ENCODE data around the gene NOL3.
A peak's percentile ranks its signal among the peaks of the same experiment; 100 is the strongest.

The NOL3 gene

DNA sequence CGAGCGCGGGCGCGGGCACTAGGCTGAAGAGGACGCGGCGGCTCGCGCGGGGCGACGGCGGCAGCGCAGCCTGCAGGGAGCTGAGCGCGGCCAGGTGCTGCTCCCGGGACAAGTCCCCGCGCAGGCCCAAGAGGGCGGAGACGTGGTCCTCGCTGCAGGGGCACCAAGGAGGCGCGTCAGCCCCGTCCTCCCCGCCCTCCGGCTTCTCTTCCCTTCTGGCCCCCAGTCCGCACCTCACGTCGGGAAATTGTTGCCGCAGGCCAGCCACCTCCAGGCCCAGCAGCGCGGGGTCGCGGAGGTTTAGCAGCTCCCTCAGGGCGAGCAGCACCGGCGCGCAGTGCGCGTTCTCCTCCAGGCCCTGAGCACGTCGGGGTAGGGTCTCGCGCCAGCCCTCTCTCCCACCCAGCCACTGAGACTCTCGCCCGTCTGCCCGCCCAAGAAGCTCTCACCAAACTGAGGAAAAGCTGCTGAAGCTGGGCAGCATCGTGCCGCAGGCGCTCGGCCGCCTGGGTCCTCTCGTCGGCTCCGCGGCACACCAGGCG, 14.2 kb downstream of the NOL3 start:
- DNase-seq (ENCODE audit: extremely low read depth, low read depth): no peak
- peak overlapping the region; percentile 45 for H3K4me3 ChIP-seq (replicated peaks; ENCODE audit: low read depth, low read length)
- TF ChIP-seq, protein P1, sequence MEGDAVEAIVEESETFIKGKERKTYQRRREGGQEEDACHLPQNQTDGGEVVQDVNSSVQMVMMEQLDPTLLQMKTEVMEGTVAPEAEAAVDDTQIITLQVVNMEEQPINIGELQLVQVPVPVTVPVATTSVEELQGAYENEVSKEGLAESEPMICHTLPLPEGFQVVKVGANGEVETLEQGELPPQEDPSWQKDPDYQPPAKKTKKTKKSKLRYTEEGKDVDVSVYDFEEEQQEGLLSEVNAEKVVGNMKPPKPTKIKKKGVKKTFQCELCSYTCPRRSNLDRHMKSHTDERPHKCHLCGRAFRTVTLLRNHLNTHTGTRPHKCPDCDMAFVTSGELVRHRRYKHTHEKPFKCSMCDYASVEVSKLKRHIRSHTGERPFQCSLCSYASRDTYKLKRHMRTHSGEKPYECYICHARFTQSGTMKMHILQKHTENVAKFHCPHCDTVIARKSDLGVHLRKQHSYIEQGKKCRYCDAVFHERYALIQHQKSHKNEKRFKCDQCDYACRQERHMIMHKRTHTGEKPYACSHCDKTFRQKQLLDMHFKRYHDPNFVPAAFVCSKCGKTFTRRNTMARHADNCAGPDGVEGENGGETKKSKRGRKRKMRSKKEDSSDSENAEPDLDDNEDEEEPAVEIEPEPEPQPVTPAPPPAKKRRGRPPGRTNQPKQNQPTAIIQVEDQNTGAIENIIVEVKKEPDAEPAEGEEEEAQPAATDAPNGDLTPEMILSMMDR (IDR thresholded peaks at IDR 0.05; ENCODE audit: low read depth, low read length, missing control alignments): no peak

DNA sequence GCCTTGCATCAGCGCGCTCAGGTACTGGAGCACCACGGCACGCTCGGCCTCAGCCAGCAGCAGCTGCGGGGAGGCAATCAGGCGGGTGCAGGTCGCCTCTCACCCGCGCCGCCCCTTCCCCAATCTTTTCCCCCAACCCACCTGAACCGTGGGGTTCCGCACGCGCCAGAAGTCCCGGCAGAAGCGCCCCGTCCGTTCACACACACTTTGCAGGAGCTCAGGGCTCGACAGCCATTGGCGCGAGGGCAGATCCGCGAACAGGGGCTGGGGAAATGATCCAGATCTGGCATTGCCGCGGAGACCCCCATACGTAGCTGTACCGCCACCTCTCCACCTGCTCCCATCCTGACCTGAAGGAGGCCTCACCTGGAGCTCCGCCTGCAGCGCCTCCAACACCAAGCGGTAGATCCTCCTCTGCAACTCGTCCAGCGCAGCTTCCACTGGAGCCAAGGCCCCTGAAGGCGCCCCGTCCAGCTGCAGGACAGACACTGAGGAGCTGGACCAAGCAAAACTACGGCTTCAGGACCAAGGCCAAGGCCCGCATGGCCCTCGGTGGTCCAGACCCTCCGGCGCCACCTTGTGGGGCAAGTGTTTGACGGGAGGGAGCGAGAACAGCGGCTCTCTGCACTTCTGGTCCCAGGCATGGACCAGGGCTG, 14.8 kb downstream of the NOL3 start:
- peak; percentile 71 for DNase-seq (ENCODE audit: extremely low read depth, low read depth)
- no peak overlapping the region for H3K4me3 ChIP-seq (replicated peaks; ENCODE audit: low read depth, low read length)
- TF ChIP-seq, protein P1 (IDR thresholded peaks at IDR 0.05; ENCODE audit: low read depth, low read length, missing control alignments): peak; percentile 76

DNA sequence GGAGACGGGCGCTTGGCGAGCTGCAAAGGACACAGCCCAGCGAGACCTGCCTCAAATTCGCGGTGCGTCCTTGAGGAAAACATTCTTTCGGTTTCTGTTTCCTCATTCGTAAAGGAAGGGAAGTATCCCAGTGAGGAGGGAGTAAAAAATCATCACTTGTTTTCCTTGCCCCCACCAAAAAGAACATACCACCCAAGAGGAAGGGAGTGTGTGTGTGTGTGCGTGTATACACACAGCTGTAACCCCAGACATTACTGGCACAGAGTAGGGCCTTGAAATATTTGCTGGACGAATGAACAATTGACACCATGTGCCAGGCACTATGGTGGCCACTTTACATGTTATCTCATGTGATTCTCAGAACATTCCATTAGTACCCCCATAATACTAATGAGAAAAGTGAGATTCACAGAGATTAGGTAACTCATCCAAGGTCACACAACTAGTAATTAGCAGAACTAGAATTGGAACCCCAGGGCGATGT, 15.4 kb downstream of the NOL3 start:
- H3K4me3 ChIP-seq (replicated peaks; ENCODE audit: low read depth, low read length): no peak overlapping the region
- TF ChIP-seq, protein P1 (IDR thresholded peaks at IDR 0.05; ENCODE audit: low read depth, low read length, missing control alignments): no peak
- DNase-seq (ENCODE audit: extremely low read depth, low read depth): no peak

DNA sequence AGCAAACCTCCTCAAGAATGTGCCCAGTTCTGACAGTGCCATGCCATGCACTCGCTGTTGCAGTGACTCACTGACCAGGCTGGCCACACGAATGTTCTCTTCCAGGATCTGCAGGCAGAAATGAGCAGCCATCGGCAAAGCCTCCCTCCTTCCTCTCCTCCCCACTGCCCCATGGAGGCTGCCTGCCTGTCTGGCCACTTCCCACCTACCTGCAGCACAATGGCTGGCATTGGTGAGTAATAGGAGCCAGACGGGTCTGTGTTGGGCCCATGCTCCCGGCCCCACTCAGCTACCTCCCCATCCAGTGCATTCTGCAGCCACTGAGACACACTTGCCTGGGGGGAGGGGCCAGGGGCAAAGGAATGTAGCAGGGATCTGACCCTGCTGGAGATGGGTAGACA, 16.2 kb downstream of the NOL3 start:
- no peak overlapping the region for H3K4me3 ChIP-seq (replicated peaks; ENCODE audit: low read depth, low read length)
- TF ChIP-seq, protein P1 (IDR thresholded peaks at IDR 0.05; ENCODE audit: low read depth, low read length, missing control alignments): no peak
- no peak for DNase-seq (ENCODE audit: extremely low read depth, low read depth)

DNA sequence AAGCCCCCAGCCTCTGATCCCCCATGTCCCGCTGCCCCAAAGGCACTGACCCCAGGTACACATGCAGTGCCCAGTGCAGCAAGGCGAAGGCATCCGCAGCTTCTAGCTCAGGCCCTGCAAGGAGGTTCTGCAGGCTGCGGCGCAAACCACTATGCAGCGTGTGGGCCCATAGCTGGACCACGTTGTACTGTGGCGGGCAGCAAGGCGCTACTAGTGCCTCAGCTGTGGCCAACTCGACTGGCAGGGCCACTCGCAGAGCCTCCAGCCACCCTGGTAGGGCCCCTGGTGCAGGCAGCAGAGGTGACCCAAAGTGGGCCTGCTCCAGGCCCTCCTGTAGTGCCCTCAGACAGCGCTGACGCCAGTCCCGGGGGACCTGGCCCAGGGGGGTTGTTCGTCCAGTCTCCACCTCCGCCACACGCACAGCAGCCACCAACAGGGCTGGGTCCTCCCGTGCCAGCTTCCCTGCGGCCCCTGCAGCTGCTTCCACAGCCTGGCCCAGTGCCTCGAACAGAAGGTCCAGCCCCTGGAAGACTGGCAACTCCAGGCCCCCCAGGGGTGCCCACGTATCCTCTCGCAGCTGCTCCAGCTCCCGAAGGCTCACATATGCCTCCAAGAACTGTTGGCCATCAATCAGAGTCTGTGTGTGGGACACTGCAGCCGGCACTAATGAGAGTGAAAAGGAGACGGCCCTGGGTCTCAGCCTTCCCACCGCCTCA, 17.0 kb downstream of the NOL3 start:
- H3K4me3 ChIP-seq (replicated peaks; ENCODE audit: low read depth, low read length): no peak overlapping the region
- TF ChIP-seq, protein P1 (IDR thresholded peaks at IDR 0.05; ENCODE audit: low read depth, low read length, missing control alignments): no peak
- no peak for DNase-seq (ENCODE audit: extremely low read depth, low read depth)

DNA sequence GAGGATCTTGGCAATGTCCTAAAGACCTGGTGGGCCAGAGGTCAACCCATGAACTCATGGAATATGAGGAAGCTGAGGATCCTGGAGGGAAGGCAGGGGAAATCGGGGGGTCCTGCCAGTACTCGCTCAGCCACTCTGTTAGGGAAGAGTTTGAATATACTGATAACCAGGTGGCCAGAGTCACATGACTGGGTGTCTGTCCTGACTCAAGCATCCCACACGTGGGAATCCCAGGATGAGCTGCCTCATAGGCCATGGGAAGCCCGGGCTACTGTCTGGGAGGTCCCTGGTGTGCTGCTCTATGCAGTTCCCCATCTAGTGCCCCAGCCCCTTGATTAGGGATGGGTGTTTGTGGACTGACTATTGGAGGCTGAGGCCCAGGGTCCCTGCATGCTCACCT, 18.0 kb downstream of the NOL3 start:
- no peak overlapping the region for H3K4me3 ChIP-seq (replicated peaks; ENCODE audit: low read depth, low read length)
- TF ChIP-seq, protein P1 (IDR thresholded peaks at IDR 0.05; ENCODE audit: low read depth, low read length, missing control alignments): no peak
- no peak for DNase-seq (ENCODE audit: extremely low read depth, low read depth)

Measured in HFF-Myc (cell line).